Liver (tissue), 3 donors: Measurements from ENCODE around the gene RASAL1.

Experiments used
- CTCF ChIP-seq: fragments of 150-350 bp; IDR thresholded peaks from 2 replicates; pipeline ENCODE4 v1.5.1; 2017; ENCODE audit warnings: improper control_type of control experiment, low read depth, low read length; ENCODE audit not compliant: missing input control
- EGR1 ChIP-seq, 2 donors: IDR thresholded peaks; 2 replicates each; pipeline ENCODE4 v1.6.1; 2016 to 2018; ENCODE audit warnings: antibody characterized with exemption in 2 of 2, low read depth in 2 of 2
- JUND ChIP-seq, 2 donors: IDR thresholded peaks; 2 replicates each; pipeline ENCODE4 v1.6.1; 2016; ENCODE audit warnings: antibody characterized with exemption in 2 of 2
- RAD21 ChIP-seq, 2 donors: IDR thresholded peaks; 2 replicates each; pipeline ENCODE4 v1.6.1; 2016; ENCODE audit warnings: antibody characterized with exemption in 2 of 2, mild to moderate bottlenecking in 2 of 2
- SP1 ChIP-seq: IDR thresholded peaks from 2 replicates; pipeline ENCODE4 v1.6.1; 2018; ENCODE audit warnings: antibody characterized with exemption, mild to moderate bottlenecking
- TAF1 ChIP-seq: conservative IDR thresholded peaks from 2 replicates; pipeline ENCODE4 v1.6.1; 2016; ENCODE audit warnings: antibody characterized with exemption, mild to moderate bottlenecking
- TF ChIP-seq, protein P1 (sequence below): IDR thresholded peaks from 2 replicates; pipeline ENCODE4 v1.6.1; 2016; ENCODE audit warnings: antibody characterized with exemption
- TF ChIP-seq, protein P2 (sequence below): IDR thresholded peaks from 2 replicates; pipeline ENCODE4 v1.6.1; 2016; ENCODE audit warnings: antibody characterized with exemption, mild to moderate bottlenecking
- donor health status: healthy.
- donor health status: healthy.

- TF ChIP-seq CTCF (no peak), SP1 (no peak), RAD21 (IDR thresholded peaks at IDR 0.05) (no peak), TAF1 (no peak), EGR1 (IDR thresholded peaks at IDR 0.05; ENCODE audit: low read depth in 2 of 2) (no peak), JUND (IDR thresholded peaks at IDR 0.05) (no peak)
- TF ChIP-seq, protein P1, sequence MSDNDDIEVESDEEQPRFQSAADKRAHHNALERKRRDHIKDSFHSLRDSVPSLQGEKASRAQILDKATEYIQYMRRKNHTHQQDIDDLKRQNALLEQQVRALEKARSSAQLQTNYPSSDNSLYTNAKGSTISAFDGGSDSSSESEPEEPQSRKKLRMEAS, result no peak
- TF ChIP-seq, protein P2, sequence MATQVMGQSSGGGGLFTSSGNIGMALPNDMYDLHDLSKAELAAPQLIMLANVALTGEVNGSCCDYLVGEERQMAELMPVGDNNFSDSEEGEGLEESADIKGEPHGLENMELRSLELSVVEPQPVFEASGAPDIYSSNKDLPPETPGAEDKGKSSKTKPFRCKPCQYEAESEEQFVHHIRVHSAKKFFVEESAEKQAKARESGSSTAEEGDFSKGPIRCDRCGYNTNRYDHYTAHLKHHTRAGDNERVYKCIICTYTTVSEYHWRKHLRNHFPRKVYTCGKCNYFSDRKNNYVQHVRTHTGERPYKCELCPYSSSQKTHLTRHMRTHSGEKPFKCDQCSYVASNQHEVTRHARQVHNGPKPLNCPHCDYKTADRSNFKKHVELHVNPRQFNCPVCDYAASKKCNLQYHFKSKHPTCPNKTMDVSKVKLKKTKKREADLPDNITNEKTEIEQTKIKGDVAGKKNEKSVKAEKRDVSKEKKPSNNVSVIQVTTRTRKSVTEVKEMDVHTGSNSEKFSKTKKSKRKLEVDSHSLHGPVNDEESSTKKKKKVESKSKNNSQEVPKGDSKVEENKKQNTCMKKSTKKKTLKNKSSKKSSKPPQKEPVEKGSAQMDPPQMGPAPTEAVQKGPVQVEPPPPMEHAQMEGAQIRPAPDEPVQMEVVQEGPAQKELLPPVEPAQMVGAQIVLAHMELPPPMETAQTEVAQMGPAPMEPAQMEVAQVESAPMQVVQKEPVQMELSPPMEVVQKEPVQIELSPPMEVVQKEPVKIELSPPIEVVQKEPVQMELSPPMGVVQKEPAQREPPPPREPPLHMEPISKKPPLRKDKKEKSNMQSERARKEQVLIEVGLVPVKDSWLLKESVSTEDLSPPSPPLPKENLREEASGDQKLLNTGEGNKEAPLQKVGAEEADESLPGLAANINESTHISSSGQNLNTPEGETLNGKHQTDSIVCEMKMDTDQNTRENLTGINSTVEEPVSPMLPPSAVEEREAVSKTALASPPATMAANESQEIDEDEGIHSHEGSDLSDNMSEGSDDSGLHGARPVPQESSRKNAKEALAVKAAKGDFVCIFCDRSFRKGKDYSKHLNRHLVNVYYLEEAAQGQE, result no peak
These were observed 74.4 kb downstream of the RASAL1 start for GRCh38 chr12:113061061-113061694.
